CD4-positive, alpha-beta T cell treated with Interferon gamma for 1 hour (primary cell): Measurements from ENCODE around the gene SCARB1.

Experiments
- DNase-seq: peaks from one replicate; pipeline ENCODE4 v3.0.0-alpha.2; 2020

Gene SCARB1

GRCh38 chr12:124790650-124791400 lies 72.8 kb downstream of the SCARB1 start:
- DNase-seq: no peak

- DNase-seq: no peak
Observed at GRCh38 chr12:124788936-124789555, 74.6 kb downstream of the SCARB1 start.

- no peak for DNase-seq
Observed at GRCh38 chr12:124786061-124786964, 77.4 kb downstream of the SCARB1 start.

GRCh38 chr12:124784871-124785572 lies 78.6 kb downstream of the SCARB1 start:
- no peak for DNase-seq

GRCh38 chr12:124783087-124783486 lies 80.6 kb downstream of the SCARB1 start:
- DNase-seq: no peak

- DNase-seq: no peak
Observed at GRCh38 chr12:124782132-124782531, 81.5 kb downstream of the SCARB1 start.

GRCh38 chr12:124780752-124781685 lies 82.6 kb downstream of the SCARB1 start:
- DNase-seq: no peak

GRCh38 chr12:124780336-124780735 lies 83.3 kb downstream of the SCARB1 start:
- DNase-seq: no peak

- DNase-seq: no peak
Observed at GRCh38 chr12:124779161-124780141, 84.2 kb downstream of the SCARB1 start.

GRCh38 chr12:124778411-124778810 lies 85.3 kb downstream of the SCARB1 start:
- DNase-seq: no peak

- DNase-seq: no peak
Observed at GRCh38 chr12:124777399-124778372, 86.0 kb downstream of the SCARB1 start.

- no peak for DNase-seq
Observed at GRCh38 chr12:124776125-124776513, 87.5 kb downstream of the SCARB1 start.

GRCh38 chr12:124774462-124775167 lies 89.0 kb downstream of the SCARB1 start:
- peak; percentile 45 for DNase-seq

- DNase-seq: peak; percentile 64
Observed at GRCh38 chr12:124774054-124774461, 89.6 kb downstream of the SCARB1 start.

- DNase-seq: no peak
Observed at GRCh38 chr12:124772289-124773170, 91.1 kb downstream of the SCARB1 start.

- peak; percentile 71 for DNase-seq
Observed at GRCh38 chr12:124771462-124772288, 92.0 kb downstream of the SCARB1 start.
